Keratinocyte (primary cell): Measurements from ENCODE around the gene OGDH. TPM values are rescaled to one million over a fixed set of nuclear protein-coding genes. Genes with fewer than 3 reads are reported as not detected.
A peak's percentile ranks its signal among the peaks of the same experiment; 100 is the strongest.

Source experiments
- DNase-seq: peaks from one replicate; pipeline ENCODE4 v3.0.0-alpha.2; 2011; ENCODE audit warnings: low read depth, missing footprints, low spot score
- FAIRE-seq: peaks from 2 replicates; lab custom pipeline; 2011; peaks lifted over from hg19 to GRCh38; lab: Jason Lieb, UNC
- H2AFZ ChIP-seq: 2 replicates; pipeline ENCODE4 v1.6.0; 2012; ENCODE audit warnings: low read length, control low read depth, inconsistent platforms; ENCODE audit not compliant: control insufficient read depth
- H3K27ac ChIP-seq: 2 replicates; pipeline ENCODE4 v1.5.1; 2011; ENCODE audit warnings: low read length; ENCODE audit not compliant: control insufficient read depth, insufficient read depth
- H3K27me3 ChIP-seq: 3 replicates; pipeline ENCODE4 v1.6.0; 2011; ENCODE audit warnings: low read length; ENCODE audit not compliant: control insufficient read depth, insufficient read depth; ENCODE audit errors: extremely low read depth
- H3K36me3 ChIP-seq, 2 experiments: 2 replicates in 1 of 2; 3 replicates in 1 of 2; pipeline ENCODE4 v1.5.1; 2011; ENCODE audit warnings: low read length in 2 of 2, mild to moderate bottlenecking in 1 of 2; ENCODE audit not compliant: control insufficient read depth in 2 of 2, insufficient read depth in 2 of 2; ENCODE audit errors: extremely low read depth in 1 of 2
- H3K4me1 ChIP-seq: 3 replicates; pipeline ENCODE4 v1.5.1; 2011; ENCODE audit warnings: low read length; ENCODE audit not compliant: control insufficient read depth, insufficient read depth; ENCODE audit errors: extremely low read depth
- H3K4me2 ChIP-seq: 3 replicates; pipeline ENCODE4 v1.6.0; 2011; ENCODE audit warnings: low read depth, low read length; ENCODE audit not compliant: control insufficient read depth, insufficient read depth; ENCODE audit errors: extremely low read depth
- H3K4me3 ChIP-seq, 3 experiments: fragments of 200-600 bp in 1 of 3; sonication (generic) in 1 of 3; 2 replicates in 2 of 3; 3 replicates in 1 of 3; pipeline ENCODE4 v1.5.1; 2011 to 2016; ENCODE audit warnings: low read length in 3 of 3, mild to moderate bottlenecking in 3 of 3, control low read depth in 2 of 3, inconsistent platforms in 1 of 3, low read depth in 1 of 3, mixed read lengths in 1 of 3, mixed run types in 1 of 3, moderate library complexity in 1 of 3; ENCODE audit not compliant: control insufficient read depth in 2 of 3, insufficient read depth in 2 of 3; ENCODE audit errors: extremely low read depth in 1 of 3
- H3K79me2 ChIP-seq: 2 replicates; pipeline ENCODE4 v1.6.0; 2012; ENCODE audit warnings: low read length; ENCODE audit not compliant: control insufficient read depth, insufficient read depth
- H3K9ac ChIP-seq: 3 replicates; pipeline ENCODE4 v1.6.0; 2011; ENCODE audit warnings: low read length; ENCODE audit not compliant: control insufficient read depth, insufficient read depth; ENCODE audit errors: extremely low read depth
- H3K9me1 ChIP-seq: 3 replicates; pipeline ENCODE4 v1.6.0; 2011; ENCODE audit warnings: low read length; ENCODE audit not compliant: control insufficient read depth, insufficient read depth; ENCODE audit errors: extremely low read depth
- H3K9me3 ChIP-seq: 2 replicates; pipeline ENCODE4 v1.5.1; 2012; ENCODE audit warnings: low read depth, low read length; ENCODE audit not compliant: control insufficient read depth
- H4K20me1 ChIP-seq: 3 replicates; pipeline ENCODE4 v1.6.0; 2011; ENCODE audit warnings: low read length; ENCODE audit not compliant: control insufficient read depth, insufficient read depth; ENCODE audit errors: extremely low read depth
- EZH2 ChIP-seq: IDR thresholded peaks from one replicate; pipeline ENCODE4 v1.6.1; 2012; ENCODE audit warnings: inconsistent platforms, mild to moderate bottlenecking, low read length, moderate library complexity
- dilution Hi-C: fragments of 300-500 bp; cut with MboI; formaldehyde crosslinking; loops from one replicate; pipeline ENCODE4 v1.7.0; 2020; ENCODE audit warnings: low sequenced_read_pairs; ENCODE audit not compliant: extremely low pct_ligation_motif_present
- polyA plus RNA-seq, 5 experiments: library from polyadenylated mRNA; depleted of rRNA in 3 of 5; stranded (reverse) in 3 of 5; stranded (forward) in 1 of 5; unstranded in 1 of 5; fragments of >200 nt; gene quantifications; 1 replicate in 1 of 5; 2 replicates in 3 of 5; 3 replicates in 1 of 5; pipeline versions ENCODE4 v1.2.1 to v1.2.3, GENCODE V29; 2011 to 2012; ENCODE audit warnings: missing spikeins in 2 of 5, low read depth in 1 of 5, low replicate concordance in 1 of 5
- TF ChIP-seq, protein P1 (sequence below), 3 experiments: IDR thresholded peaks in 1 of 3; conservative IDR thresholded peaks in 1 of 3; optimal IDR thresholded peaks in 1 of 3; 2 replicates in 2 of 3; 3 replicates in 1 of 3; pipeline versions ENCODE3 to v1.5.1; 2011; ENCODE audit warnings: low read length in 3 of 3, mild to moderate bottlenecking in 3 of 3, moderate library complexity in 2 of 3, control low read depth in 1 of 3, inconsistent platforms in 1 of 3; ENCODE audit not compliant: insufficient read depth in 2 of 3; ENCODE audit errors: extremely low read depth in 1 of 3

OGDH gene
- polyA plus RNA-seq, 1 donor (not counting 4 experiments of a cell fraction or from before 2014, with no cell fraction given): 46.4 TPM

GRCh38 chr7:44633254-44634186, 27.1 kb downstream of the OGDH start:
- dilution Hi-C loops: no loop called here
- peak overlapping the region; percentile 73 for H3K27ac ChIP-seq
- no peaks in the 10 kb centered on the region for H3K9me3 ChIP-seq
- FAIRE-seq: peak; percentile 26
- peaks cover 43% of the 10 kb centered on the region for H3K4me1 ChIP-seq
- H3K9ac ChIP-seq: peak overlapping the region; percentile 45
- H4K20me1 ChIP-seq: no peaks in the 10 kb centered on the region
- TF ChIP-seq, protein P1, sequence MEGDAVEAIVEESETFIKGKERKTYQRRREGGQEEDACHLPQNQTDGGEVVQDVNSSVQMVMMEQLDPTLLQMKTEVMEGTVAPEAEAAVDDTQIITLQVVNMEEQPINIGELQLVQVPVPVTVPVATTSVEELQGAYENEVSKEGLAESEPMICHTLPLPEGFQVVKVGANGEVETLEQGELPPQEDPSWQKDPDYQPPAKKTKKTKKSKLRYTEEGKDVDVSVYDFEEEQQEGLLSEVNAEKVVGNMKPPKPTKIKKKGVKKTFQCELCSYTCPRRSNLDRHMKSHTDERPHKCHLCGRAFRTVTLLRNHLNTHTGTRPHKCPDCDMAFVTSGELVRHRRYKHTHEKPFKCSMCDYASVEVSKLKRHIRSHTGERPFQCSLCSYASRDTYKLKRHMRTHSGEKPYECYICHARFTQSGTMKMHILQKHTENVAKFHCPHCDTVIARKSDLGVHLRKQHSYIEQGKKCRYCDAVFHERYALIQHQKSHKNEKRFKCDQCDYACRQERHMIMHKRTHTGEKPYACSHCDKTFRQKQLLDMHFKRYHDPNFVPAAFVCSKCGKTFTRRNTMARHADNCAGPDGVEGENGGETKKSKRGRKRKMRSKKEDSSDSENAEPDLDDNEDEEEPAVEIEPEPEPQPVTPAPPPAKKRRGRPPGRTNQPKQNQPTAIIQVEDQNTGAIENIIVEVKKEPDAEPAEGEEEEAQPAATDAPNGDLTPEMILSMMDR (optimal IDR thresholded peaks at IDR 0.05 in 1 of 3, IDR thresholded peaks at IDR 0.05 in 1 of 3, conservative IDR thresholded peaks at IDR 0.05 in 1 of 3; ENCODE audit: extremely low read depth in 1 of 3, insufficient read depth in 2 of 3, low read length in 3 of 3): no peak
- TF ChIP-seq EZH2: no peak
- peak overlapping the region; percentile 49 for H3K4me2 ChIP-seq
- H3K27me3 ChIP-seq: no peaks in the 10 kb centered on the region
- peaks cover 2% of the 10 kb centered on the region for H3K9me1 ChIP-seq
- DNase-seq: no peak
- peaks cover 9% of the 10 kb centered on the region for H3K79me2 ChIP-seq
- no peak overlapping the region for H3K4me3 ChIP-seq
- H2AFZ ChIP-seq: no peak overlapping the region
- peaks cover 12 to 32% of the 10 kb centered on the region in 2 experiments for H3K36me3 ChIP-seq

DNA sequence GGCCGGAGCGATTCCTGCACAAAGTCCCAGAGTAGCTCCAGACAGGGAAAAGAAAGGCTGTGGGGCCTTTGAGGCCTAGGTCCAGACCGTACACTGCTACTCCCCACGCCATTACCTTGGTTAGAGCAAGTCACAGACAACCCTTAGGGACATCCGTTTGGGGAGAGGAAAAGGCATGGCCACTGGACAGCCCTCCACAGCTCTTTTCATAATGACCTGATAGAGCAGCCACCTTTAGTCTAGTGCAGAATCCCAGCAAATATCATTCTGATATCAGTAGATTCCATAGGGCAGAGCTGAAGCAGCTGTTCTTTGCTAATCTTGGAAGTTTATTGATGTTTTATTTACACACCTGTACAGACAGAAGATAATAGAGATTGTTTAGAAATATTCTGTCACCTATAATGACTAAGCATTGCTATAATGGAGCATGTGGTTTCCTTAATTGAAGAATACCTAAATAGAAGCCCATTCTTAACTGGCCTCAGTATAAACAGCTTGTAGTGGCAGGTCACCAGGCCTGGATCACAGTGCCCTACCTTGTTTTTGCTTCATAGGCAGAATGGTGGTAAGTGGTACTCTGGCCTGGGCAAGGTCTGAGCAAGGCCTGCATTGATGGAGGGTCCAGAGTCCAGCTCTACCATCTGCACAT, 27.9 kb downstream of the OGDH start:
- H4K20me1 ChIP-seq: no peaks in the 10 kb centered on the region
- dilution Hi-C loops: no loop called here
- peak overlapping the region; percentile 49 for H3K4me2 ChIP-seq
- peak overlapping the region; percentile 73 for H3K27ac ChIP-seq
- no peak overlapping the region for H3K4me3 ChIP-seq
- H3K9me1 ChIP-seq: peaks cover 2% of the 10 kb centered on the region
- FAIRE-seq (no peak), DNase-seq (no peak)
- H3K9me3 ChIP-seq: no peaks in the 10 kb centered on the region
- peaks cover 51% of the 10 kb centered on the region for H3K4me1 ChIP-seq
- H3K27me3 ChIP-seq: no peaks in the 10 kb centered on the region
- H3K9ac ChIP-seq: peak overlapping the region; percentile 45
- H3K36me3 ChIP-seq: peaks cover 6 to 24% of the 10 kb centered on the region in 2 experiments
- no peak for TF ChIP-seq EZH2
- TF ChIP-seq, protein P1 (optimal IDR thresholded peaks at IDR 0.05 in 1 of 3, IDR thresholded peaks at IDR 0.05 in 1 of 3, conservative IDR thresholded peaks at IDR 0.05 in 1 of 3; ENCODE audit: extremely low read depth in 1 of 3, insufficient read depth in 2 of 3, low read length in 3 of 3): no peak
- H3K79me2 ChIP-seq: peaks cover 6% of the 10 kb centered on the region
- H2AFZ ChIP-seq: no peak overlapping the region
